ENCODE results near the gene EIF4G1. TPM values are rescaled to one million over a fixed set of nuclear protein-coding genes. Genes with fewer than 3 reads are reported as not detected.
A peak's percentile ranks its signal among the peaks of the same experiment; 100 is the strongest.
"Not testable (repeated sequence)": the region's sequence is repeated elsewhere in the genome, so short reads cannot be mapped to it uniquely, and the experiment has no call there.

EIF4G1 gene, protein sequence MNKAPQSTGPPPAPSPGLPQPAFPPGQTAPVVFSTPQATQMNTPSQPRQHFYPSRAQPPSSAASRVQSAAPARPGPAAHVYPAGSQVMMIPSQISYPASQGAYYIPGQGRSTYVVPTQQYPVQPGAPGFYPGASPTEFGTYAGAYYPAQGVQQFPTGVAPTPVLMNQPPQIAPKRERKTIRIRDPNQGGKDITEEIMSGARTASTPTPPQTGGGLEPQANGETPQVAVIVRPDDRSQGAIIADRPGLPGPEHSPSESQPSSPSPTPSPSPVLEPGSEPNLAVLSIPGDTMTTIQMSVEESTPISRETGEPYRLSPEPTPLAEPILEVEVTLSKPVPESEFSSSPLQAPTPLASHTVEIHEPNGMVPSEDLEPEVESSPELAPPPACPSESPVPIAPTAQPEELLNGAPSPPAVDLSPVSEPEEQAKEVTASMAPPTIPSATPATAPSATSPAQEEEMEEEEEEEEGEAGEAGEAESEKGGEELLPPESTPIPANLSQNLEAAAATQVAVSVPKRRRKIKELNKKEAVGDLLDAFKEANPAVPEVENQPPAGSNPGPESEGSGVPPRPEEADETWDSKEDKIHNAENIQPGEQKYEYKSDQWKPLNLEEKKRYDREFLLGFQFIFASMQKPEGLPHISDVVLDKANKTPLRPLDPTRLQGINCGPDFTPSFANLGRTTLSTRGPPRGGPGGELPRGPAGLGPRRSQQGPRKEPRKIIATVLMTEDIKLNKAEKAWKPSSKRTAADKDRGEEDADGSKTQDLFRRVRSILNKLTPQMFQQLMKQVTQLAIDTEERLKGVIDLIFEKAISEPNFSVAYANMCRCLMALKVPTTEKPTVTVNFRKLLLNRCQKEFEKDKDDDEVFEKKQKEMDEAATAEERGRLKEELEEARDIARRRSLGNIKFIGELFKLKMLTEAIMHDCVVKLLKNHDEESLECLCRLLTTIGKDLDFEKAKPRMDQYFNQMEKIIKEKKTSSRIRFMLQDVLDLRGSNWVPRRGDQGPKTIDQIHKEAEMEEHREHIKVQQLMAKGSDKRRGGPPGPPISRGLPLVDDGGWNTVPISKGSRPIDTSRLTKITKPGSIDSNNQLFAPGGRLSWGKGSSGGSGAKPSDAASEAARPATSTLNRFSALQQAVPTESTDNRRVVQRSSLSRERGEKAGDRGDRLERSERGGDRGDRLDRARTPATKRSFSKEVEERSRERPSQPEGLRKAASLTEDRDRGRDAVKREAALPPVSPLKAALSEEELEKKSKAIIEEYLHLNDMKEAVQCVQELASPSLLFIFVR (N-terminal part only)
- polyA plus RNA-seq, result 10 to 100 TPM in 2 of 3 donors, 1 to 10 TPM in 1; 6.4 to 55.9 (median 13.4) TPM

- Mint-ChIP-seq H3K27me3 (ENCODE audit: low read depth in 3 of 3) (peaks cover 2 to 19% (median 4%) of the 10 kb centered on the region in 3 donors), H3K9me3 (no peaks in the 10 kb centered on the region), H3K4me3 (peak within 1 kb of the TSS; percentile 85 to 91 (median 90)), H3K27ac (peak within 1 kb of the TSS; percentile 76 to 95 (median 90)), H3K4me1 (peaks cover 32 to 38% of the 10 kb centered on the region in 2 donors), H3K36me3 (peaks cover 0 to 8% (median 7%) of the 10 kb centered on the region in 3 donors)
- peak; percentile 94 to 95 (median 95) for DNase-seq
These were observed at the start of gene EIF4G1 for GRCh38 chr3:184314363-184314699. Gene EIF4G1, plus strand, starts transcription at chr3:184314606. Its CDS starts 1,191 bp downstream, at chr3:184315797.

DNA sequence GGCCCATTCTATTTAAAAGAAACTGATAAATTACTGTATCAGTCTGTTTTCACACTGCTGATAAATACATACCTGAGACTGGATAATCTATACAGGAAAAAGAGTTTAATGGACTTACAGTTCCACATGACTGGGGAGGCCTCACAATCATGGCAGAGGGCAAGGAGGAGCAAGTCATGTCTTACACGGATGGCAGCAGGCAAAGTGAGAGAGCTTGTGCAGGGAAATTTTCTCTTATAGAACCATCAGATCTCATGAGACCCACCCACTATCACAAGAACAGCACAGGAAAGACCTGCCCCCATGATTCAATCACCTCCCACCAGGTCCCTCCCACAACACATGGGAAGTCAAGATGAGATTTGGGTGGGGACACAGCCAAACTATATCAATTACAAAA, 47.2 kb upstream of the EIF4G1 start:
- H3K4me1 Mint-ChIP-seq, H3K27ac Mint-ChIP-seq, H3K9me3 Mint-ChIP-seq, DNase-seq, H3K4me3 Mint-ChIP-seq, H3K36me3 Mint-ChIP-seq: not testable (repeated sequence)
- peaks cover 2 to 14% (median 12%) of the 10 kb centered on the region in 3 donors for H3K27me3 Mint-ChIP-seq (ENCODE audit: low read depth in 3 of 3)

- Mint-ChIP-seq H3K27ac (no peak overlapping the region), H3K4me3 (no peak overlapping the region), H3K4me1 (no peaks in the 10 kb centered on the region), H3K27me3 (ENCODE audit: low read depth in 3 of 3) (peaks cover 10 to 25% (median 13%) of the 10 kb centered on the region in 3 donors), H3K9me3 (no peaks in the 10 kb centered on the region), H3K36me3 (no peaks in the 10 kb centered on the region)
- no peak for DNase-seq
These were observed 42.1 kb upstream of the EIF4G1 start for GRCh38 chr3:184272269-184272668.

- no peak for DNase-seq
- Mint-ChIP-seq H3K4me3 (no peak overlapping the region), H3K9me3 (no peaks in the 10 kb centered on the region), H3K36me3 (no peaks in the 10 kb centered on the region), H3K4me1 (no peaks in the 10 kb centered on the region), H3K27me3 (ENCODE audit: low read depth in 3 of 3) (peaks cover 18 to 26% (median 23%) of the 10 kb centered on the region in 3 donors), H3K27ac (no peak overlapping the region)
These were observed 39.1 kb upstream of the EIF4G1 start for GRCh38 chr3:184275381-184275701.

- Mint-ChIP-seq H3K27me3 (ENCODE audit: low read depth in 3 of 3) (peaks cover 19 to 26% (median 23%) of the 10 kb centered on the region in 3 donors), H3K27ac (no peak within 1 kb of the TSS), H3K9me3 (no peaks in the 10 kb centered on the region), H3K4me3 (peak within 1 kb of the TSS in 1 of 5 donors; percentile 18), H3K4me1 (no peaks in the 10 kb centered on the region), H3K36me3 (no peaks in the 10 kb centered on the region)
- DNase-seq, result no peak
These were observed 38.2 kb upstream of the EIF4G1 start, which contains the start of gene ECE2 for GRCh38 chr3:184275961-184276910. Gene ECE2, plus strand, starts transcription at chr3:184276022. Its CDS starts 132 bp downstream, at chr3:184276154.

- no peak overlapping the region for H3K27ac Mint-ChIP-seq
- H3K9me3 Mint-ChIP-seq, result peaks cover 0 to 2% (median 0%) of the 10 kb centered on the region in 6 donors
- peaks cover 13 to 28% (median 20%) of the 10 kb centered on the region in 3 donors for H3K27me3 Mint-ChIP-seq (ENCODE audit: low read depth in 3 of 3)
- H3K4me3 Mint-ChIP-seq, result no peak overlapping the region
- no peak for DNase-seq
- H3K4me1 Mint-ChIP-seq, result no peaks in the 10 kb centered on the region
- no peaks in the 10 kb centered on the region for H3K36me3 Mint-ChIP-seq
These were observed 37.0 kb upstream of the EIF4G1 start for GRCh38 chr3:184277366-184277765.

- Mint-ChIP-seq H3K4me3 (no peak overlapping the region), H3K27me3 (ENCODE audit: low read depth in 3 of 3) (peaks cover 3 to 9% (median 7%) of the 10 kb centered on the region in 3 donors), H3K9me3 (peaks cover 0 to 2% (median 0%) of the 10 kb centered on the region in 6 donors), H3K4me1 (no peaks in the 10 kb centered on the region), H3K36me3 (no peaks in the 10 kb centered on the region), H3K27ac (peak overlapping the region in 1 of 6 donors; percentile 66)
- DNase-seq, result no peak
These were observed 31.5 kb upstream of the EIF4G1 start for GRCh38 chr3:184282941-184283340.

DNA sequence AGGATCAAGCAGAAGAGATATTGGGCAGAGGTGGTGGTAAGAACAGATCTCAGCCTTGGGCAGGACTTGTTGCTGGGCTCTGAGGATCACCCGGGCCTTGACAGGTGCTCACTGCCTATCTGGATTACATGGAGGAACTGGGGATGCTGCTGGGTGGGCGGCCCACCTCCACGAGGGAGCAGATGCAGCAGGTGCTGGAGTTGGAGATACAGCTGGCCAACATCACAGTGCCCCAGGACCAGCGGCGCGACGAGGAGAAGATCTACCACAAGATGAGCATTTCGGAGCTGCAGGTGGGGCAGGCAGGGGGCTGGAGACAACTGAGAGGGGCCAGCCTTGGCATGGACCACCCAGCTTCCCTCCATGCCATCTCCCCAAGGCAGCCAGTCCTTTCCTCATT, 30.7 kb upstream of the EIF4G1 start:
- Mint-ChIP-seq H3K4me1 (no peaks in the 10 kb centered on the region), H3K4me3 (no peak overlapping the region), H3K27me3 (ENCODE audit: low read depth in 3 of 3) (peaks cover 4 to 7% (median 6%) of the 10 kb centered on the region in 3 donors), H3K27ac (no peak overlapping the region), H3K36me3 (no peaks in the 10 kb centered on the region), H3K9me3 (peaks cover 0 to 2% (median 0%) of the 10 kb centered on the region in 6 donors)
- DNase-seq, result no peak

DNA sequence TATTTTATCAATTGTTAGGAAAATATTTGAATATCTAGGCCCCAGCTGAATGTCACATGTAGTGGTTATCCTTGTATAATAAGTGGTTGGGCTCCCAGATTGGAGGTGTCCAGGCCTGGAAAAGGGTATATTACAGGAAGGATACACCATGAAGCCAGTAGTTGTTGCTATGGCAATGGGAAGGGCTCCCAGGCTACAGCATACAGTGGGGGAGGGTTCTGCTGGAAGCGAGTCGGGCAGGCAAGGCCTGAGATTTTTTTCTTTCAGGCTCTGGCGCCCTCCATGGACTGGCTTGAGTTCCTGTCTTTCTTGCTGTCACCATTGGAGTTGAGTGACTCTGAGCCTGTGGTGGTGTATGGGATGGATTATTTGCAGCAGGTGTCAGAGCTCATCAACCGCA, 29.7 kb upstream of the EIF4G1 start:
- Mint-ChIP-seq H3K9me3 (peaks cover 0 to 2% (median 0%) of the 10 kb centered on the region in 6 donors), H3K27ac (no peak overlapping the region), H3K4me3 (no peak overlapping the region), H3K4me1 (no peaks in the 10 kb centered on the region), H3K36me3 (no peaks in the 10 kb centered on the region), H3K27me3 (ENCODE audit: low read depth in 3 of 3) (peaks cover 5 to 6% (median 6%) of the 10 kb centered on the region in 3 donors)
- peak in 1 of 3 donors; percentile 4 for DNase-seq

DNA sequence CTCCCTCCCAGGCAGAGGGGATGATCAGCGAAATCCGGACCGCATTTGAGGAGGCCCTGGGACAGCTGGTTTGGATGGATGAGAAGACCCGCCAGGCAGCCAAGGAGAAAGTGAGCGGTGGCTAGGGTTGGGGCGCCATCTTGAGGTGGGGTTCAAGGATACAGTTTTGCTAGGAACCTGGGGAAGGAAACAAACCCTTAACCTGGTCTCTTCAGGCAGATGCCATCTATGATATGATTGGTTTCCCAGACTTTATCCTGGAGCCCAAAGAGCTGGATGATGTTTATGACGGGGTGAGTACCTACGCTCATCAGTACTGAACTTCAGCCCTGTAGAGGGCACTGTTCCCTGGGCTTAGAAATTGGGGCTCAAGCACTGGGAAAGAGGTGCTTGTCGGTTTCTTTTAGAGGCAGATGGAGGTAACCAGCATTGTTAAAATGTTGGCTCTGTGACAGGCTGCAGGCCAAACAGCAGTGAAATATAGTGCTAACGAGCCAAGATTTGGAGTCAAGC, 24.9 kb upstream of the EIF4G1 start:
- H3K4me3 Mint-ChIP-seq, result no peak overlapping the region
- H3K36me3 Mint-ChIP-seq, result no peaks in the 10 kb centered on the region
- H3K4me1 Mint-ChIP-seq, result no peaks in the 10 kb centered on the region
- H3K9me3 Mint-ChIP-seq, result no peaks in the 10 kb centered on the region
- peak; percentile 24 to 33 (median 28) for DNase-seq
- peaks cover 4 to 6% (median 5%) of the 10 kb centered on the region in 3 donors for H3K27me3 Mint-ChIP-seq (ENCODE audit: low read depth in 3 of 3)
- H3K27ac Mint-ChIP-seq, result no peak overlapping the region

DNA sequence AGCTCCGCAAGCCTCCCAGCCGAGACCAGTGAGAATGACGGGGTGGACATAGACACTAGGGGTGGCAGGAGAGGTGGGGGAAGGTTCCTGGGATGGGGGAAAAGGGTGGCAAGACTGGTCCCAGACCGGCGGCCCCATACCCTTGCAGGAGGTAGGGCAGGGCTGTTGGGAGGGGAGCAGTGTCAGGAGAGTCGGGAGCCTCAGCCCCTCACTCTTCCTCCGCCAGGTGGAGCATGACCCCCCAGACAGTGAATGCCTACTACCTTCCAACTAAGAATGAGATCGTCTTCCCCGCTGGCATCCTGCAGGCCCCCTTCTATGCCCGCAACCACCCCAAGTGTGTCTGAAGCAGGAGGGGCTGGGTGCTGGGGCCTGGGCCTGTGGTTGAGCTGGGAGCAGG, 24.1 kb upstream of the EIF4G1 start:
- H3K36me3 Mint-ChIP-seq, result no peaks in the 10 kb centered on the region
- no peaks in the 10 kb centered on the region for H3K9me3 Mint-ChIP-seq
- no peak for DNase-seq
- H3K4me1 Mint-ChIP-seq, result no peaks in the 10 kb centered on the region
- no peak overlapping the region for H3K4me3 Mint-ChIP-seq
- H3K27me3 Mint-ChIP-seq (ENCODE audit: low read depth in 3 of 3), result peaks cover 4 to 6% (median 5%) of the 10 kb centered on the region in 3 donors
- no peak overlapping the region for H3K27ac Mint-ChIP-seq

GRCh38 chr3:184291044-184291737, 23.2 kb upstream of the EIF4G1 start:
- Mint-ChIP-seq H3K4me1 (no peaks in the 10 kb centered on the region), H3K9me3 (no peaks in the 10 kb centered on the region), H3K36me3 (no peaks in the 10 kb centered on the region), H3K27ac (no peak overlapping the region), H3K4me3 (no peak overlapping the region), H3K27me3 (ENCODE audit: low read depth in 3 of 3) (peaks cover 2 to 4% (median 4%) of the 10 kb centered on the region in 3 donors)
- DNase-seq, result no peak

Measured in immature natural killer cell (primary cell).